CD14-positive monocyte (primary cell): ENCODE results near the gene KRT82. TPM values are rescaled to one million over a fixed set of nuclear protein-coding genes. Genes with fewer than 3 reads are reported as not detected.

ENCODE experiments used
- DNase-seq, 3 donors: peaks; one replicate each; pipeline ENCODE4 v3.0.0-alpha.2; 2011 to 2022
- H2AFZ ChIP-seq: 2 replicates; pipeline ENCODE4 v1.6.0; 2012; ENCODE audit warnings: mild to moderate bottlenecking, low read depth, low read length, inconsistent platforms; ENCODE audit not compliant: insufficient read depth, poor library complexity, severe bottlenecking
- H3K27ac ChIP-seq, 2 donors: 1 replicate in 1 of 2; 2 replicates in 1 of 2; pipeline ENCODE4 v1.5.1; 2012 to 2013; ENCODE audit warnings: low read length in 2 of 2, control low read depth in 1 of 2, inconsistent platforms in 1 of 2, low read depth in 1 of 2, mild to moderate bottlenecking in 1 of 2
- H3K27me3 ChIP-seq, 2 donors: one replicate each; pipeline versions ENCODE4 v1.6.0 to v1.6.1; 2011 to 2013; ENCODE audit warnings: low read length in 2 of 2; ENCODE audit not compliant: control insufficient read depth in 2 of 2, insufficient read depth in 2 of 2
- H3K36me3 ChIP-seq, 2 donors: replicated peaks in 1 of 2; 1 replicate in 1 of 2; 2 replicates in 1 of 2; pipeline versions ENCODE4 v1.5.1 to v1.6.1; 2012 to 2013; ENCODE audit warnings: low read length in 2 of 2, control low read depth in 1 of 2, inconsistent platforms in 1 of 2, mild to moderate bottlenecking in 1 of 2; ENCODE audit not compliant: insufficient read depth in 2 of 2, control insufficient read depth in 1 of 2
- H3K4me1 ChIP-seq, 2 donors: 1 replicate in 1 of 2; 2 replicates in 1 of 2; pipeline versions ENCODE4 v1.5.1 to v1.6.1; 2012 to 2013; ENCODE audit warnings: low read length in 2 of 2, control low read depth in 1 of 2, inconsistent platforms in 1 of 2, mild to moderate bottlenecking in 1 of 2, moderate library complexity in 1 of 2; ENCODE audit not compliant: insufficient read depth in 2 of 2, control insufficient read depth in 1 of 2
- H3K4me2 ChIP-seq: replicated peaks from 2 replicates; pipeline ENCODE3; 2012; ENCODE audit warnings: low read length, moderate library complexity, mild to moderate bottlenecking; ENCODE audit not compliant: poor library complexity, severe bottlenecking; ENCODE audit errors: extremely low read depth
- H3K4me3 ChIP-seq, 3 experiments: fragments of 200-600 bp in 1 of 3; sonication (generic) in 1 of 3; replicated peaks in 1 of 3; 1 replicate in 2 of 3; 2 replicates in 1 of 3; pipeline ENCODE4 v1.5.1; 2011 to 2013; ENCODE audit warnings: low read length in 3 of 3, mild to moderate bottlenecking in 3 of 3, control low read depth in 2 of 3, low read depth in 2 of 3, inconsistent platforms in 1 of 3, moderate library complexity in 1 of 3
- H3K79me2 ChIP-seq: 2 replicates; pipeline ENCODE4 v1.6.0; 2012; ENCODE audit warnings: mild to moderate bottlenecking, control low read depth, inconsistent platforms, low read length, moderate library complexity; ENCODE audit not compliant: insufficient read depth
- H3K9ac ChIP-seq: 2 replicates; pipeline ENCODE4 v1.6.0; 2017; ENCODE audit warnings: low read length, mild to moderate bottlenecking; ENCODE audit not compliant: insufficient read depth, poor library complexity, severe bottlenecking
- H3K9me3 ChIP-seq, 2 donors: replicated peaks in 1 of 2; 1 replicate in 1 of 2; 2 replicates in 1 of 2; pipeline versions ENCODE4 v1.5.1 to v1.6.1; 2012 to 2013; ENCODE audit warnings: low read length in 2 of 2, control low read depth in 1 of 2; ENCODE audit not compliant: control insufficient read depth in 1 of 2, insufficient read depth in 1 of 2
- H4K20me1 ChIP-seq: 2 replicates; pipeline ENCODE4 v1.6.0; 2012; ENCODE audit warnings: mild to moderate bottlenecking, low read length, control low read depth, moderate library complexity; ENCODE audit not compliant: insufficient read depth
- H3K27ac Mint-ChIP-seq, 7 donors: one replicate each; pipeline ENCODE4 v1.8.0; 2020; ENCODE audit warnings: mild to moderate bottlenecking in 7 of 7, mixed read lengths in 7 of 7, moderate library complexity in 6 of 7, inconsistent platforms in 2 of 7
- H3K27me3 Mint-ChIP-seq, 3 donors: one replicate each; pipeline ENCODE4 v1.8.0; 2021 to 2022; ENCODE audit warnings: low read depth in 3 of 3, mild to moderate bottlenecking in 3 of 3, mixed read lengths in 3 of 3, moderate library complexity in 3 of 3, inconsistent platforms in 1 of 3
- H3K36me3 Mint-ChIP-seq, 2 donors: one replicate each; pipeline ENCODE4 v1.8.0; 2020; ENCODE audit warnings: mixed read lengths in 2 of 2, inconsistent platforms in 1 of 2, mild to moderate bottlenecking in 1 of 2
- H3K4me1 Mint-ChIP-seq: one replicate; pipeline ENCODE4 v1.8.0; 2020; ENCODE audit warnings: mild to moderate bottlenecking, mixed read lengths
- H3K4me3 Mint-ChIP-seq, 2 donors: one replicate each; pipeline ENCODE4 v1.8.0; 2020; ENCODE audit warnings: mild to moderate bottlenecking in 2 of 2, mixed read lengths in 2 of 2, moderate library complexity in 1 of 2
- H3K9me3 Mint-ChIP-seq, 7 donors: one replicate each; pipeline ENCODE4 v1.8.0; 2020 to 2022; ENCODE audit warnings: mixed read lengths in 7 of 7, mild to moderate bottlenecking in 6 of 7, moderate library complexity in 6 of 7, inconsistent platforms in 2 of 7
- WGBS: methylation state at CpG from one replicate; pipeline ENCODE4 v1.1.5; 2013; ENCODE audit warnings: missing lambda C conversion rate; ENCODE audit not compliant: insufficient coverage; 5-methylcytosine and 5-hydroxymethylcytosine counted together
- intact Hi-C, 2 donors: fragments of 100-400 bp; cut with micrococcal nuclease; formaldehyde crosslinking; loops; one replicate each; pipeline versions ENCODE4 v1.15.0 to v1.15.1; 2023
- polyA plus RNA-seq, 3 donors: library from polyadenylated mRNA; depleted of rRNA in 1 of 3; unstranded in 2 of 3; stranded (reverse) in 1 of 3; fragments of 300-500 nt in 2 of 3; fragments of >200 nt in 1 of 3; fragmentation: Illumina TruSeq in 2 of 3; gene quantifications; 1 replicate in 2 of 3; 2 replicates in 1 of 3; pipeline ENCODE4 v1.2.3, GENCODE V29; 2012 to 2021
- TF ChIP-seq, protein P1 (sequence below): fragments of 200-600 bp; IDR thresholded peaks from one replicate; pipeline ENCODE4 v1.8.0; 2022; ENCODE audit warnings: antibody characterized with exemption, mild to moderate bottlenecking

KRT82 gene
- polyA plus RNA-seq, 3 donors, result not detected

DNA sequence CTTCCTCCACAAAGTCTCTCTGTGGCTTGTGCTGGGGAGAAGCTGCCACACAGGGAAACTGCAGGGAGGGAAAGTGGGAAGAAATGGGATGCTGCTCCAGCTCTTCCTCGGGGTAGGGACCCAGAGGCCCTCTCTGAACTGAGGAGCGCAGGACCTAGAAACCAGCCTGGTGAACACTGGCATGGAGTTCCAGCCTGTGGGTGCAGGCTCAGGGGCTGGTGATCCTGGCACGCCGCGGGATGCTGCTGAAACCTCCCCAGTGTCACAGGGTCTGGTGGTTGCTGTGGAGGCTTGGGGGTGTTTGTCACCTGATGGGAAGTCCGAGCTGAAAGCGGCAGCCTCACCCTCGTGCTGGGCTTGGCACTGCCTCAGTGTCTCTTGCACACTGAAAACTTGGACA is 33.3 kb upstream of the KRT82 start:
- TF ChIP-seq, protein P1, sequence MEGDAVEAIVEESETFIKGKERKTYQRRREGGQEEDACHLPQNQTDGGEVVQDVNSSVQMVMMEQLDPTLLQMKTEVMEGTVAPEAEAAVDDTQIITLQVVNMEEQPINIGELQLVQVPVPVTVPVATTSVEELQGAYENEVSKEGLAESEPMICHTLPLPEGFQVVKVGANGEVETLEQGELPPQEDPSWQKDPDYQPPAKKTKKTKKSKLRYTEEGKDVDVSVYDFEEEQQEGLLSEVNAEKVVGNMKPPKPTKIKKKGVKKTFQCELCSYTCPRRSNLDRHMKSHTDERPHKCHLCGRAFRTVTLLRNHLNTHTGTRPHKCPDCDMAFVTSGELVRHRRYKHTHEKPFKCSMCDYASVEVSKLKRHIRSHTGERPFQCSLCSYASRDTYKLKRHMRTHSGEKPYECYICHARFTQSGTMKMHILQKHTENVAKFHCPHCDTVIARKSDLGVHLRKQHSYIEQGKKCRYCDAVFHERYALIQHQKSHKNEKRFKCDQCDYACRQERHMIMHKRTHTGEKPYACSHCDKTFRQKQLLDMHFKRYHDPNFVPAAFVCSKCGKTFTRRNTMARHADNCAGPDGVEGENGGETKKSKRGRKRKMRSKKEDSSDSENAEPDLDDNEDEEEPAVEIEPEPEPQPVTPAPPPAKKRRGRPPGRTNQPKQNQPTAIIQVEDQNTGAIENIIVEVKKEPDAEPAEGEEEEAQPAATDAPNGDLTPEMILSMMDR, result no peak
- Mint-ChIP-seq H3K36me3 (no peaks in the 10 kb centered on the region), H3K27ac (no peak overlapping the region), H3K4me3 (no peak overlapping the region), H3K4me1 (no peaks in the 10 kb centered on the region), H3K9me3 (peaks cover 0 to 2% (median 0%) of the 10 kb centered on the region in 7 donors), H3K27me3 (peaks cover 9 to 20% (median 16%) of the 10 kb centered on the region in 3 donors)
- no peak overlapping the region for H3K9ac ChIP-seq
- intact Hi-C loops, result no loop called here
- H2AFZ ChIP-seq, result no peak overlapping the region
- H3K4me2 ChIP-seq, result no peak overlapping the region
- H3K4me3 ChIP-seq, result no peak overlapping the region
- H3K4me1 ChIP-seq, result no peaks in the 10 kb centered on the region
- no peaks in the 10 kb centered on the region for H3K27me3 ChIP-seq
- DNase-seq, result no peak
- no peaks in the 10 kb centered on the region for H4K20me1 ChIP-seq
- 77% methylated on average over 6 of the region's 8 CpGs for WGBS
- no peak overlapping the region for H3K27ac ChIP-seq
- no peaks in the 10 kb centered on the region for H3K36me3 ChIP-seq
- no peaks in the 10 kb centered on the region for H3K79me2 ChIP-seq
- no peaks in the 10 kb centered on the region for H3K9me3 ChIP-seq

DNA sequence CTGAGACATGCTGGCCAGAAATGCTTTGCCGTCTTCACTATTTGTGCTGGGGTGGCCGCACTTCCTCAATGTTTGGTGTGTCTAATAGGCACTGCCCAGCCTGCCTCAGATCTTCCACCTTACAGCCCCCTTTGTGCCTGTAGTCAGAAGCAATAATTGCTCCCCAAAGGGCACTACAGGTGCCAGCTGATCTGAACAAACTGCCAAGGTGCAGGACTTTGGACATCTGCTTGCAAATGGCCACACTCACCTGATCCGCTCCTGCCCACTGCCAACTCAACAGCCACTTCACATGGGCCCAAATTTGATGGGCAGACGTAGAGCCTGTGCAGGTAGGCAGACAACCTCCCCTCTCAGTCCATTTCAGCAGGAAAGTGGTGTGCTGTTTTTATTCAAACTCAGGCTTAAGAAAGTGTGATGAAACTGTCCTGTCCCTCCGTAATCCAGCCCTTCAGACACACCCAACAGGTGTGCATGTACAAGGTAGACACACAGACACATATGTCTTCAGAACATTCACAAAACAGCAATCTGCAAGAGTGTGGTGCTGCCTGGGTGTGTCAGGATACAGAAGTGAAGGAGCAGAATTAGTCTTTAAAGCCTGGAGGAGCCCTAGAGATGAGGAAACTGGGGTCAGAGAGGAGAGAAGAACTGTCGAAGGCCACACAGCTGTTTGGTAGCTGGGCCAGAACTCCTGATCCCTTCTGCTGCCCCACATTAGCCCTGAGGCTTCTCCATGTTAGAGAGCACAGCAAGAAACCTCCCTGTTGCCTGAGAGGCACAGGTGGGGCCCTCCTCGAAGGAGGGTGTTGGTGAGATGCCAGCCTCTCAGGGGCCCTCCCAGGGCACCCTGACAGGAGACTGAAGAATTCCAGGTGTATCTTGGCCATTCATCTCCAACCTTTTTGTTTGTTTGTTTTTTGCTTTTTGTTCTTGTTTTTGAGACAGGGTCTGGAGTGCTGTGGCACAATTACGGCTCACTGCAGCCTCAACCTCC is 32.5 kb upstream of the KRT82 start:
- H3K4me2 ChIP-seq, result no peak overlapping the region
- H3K27ac Mint-ChIP-seq, result no peak overlapping the region
- no peak overlapping the region for H2AFZ ChIP-seq
- H3K79me2 ChIP-seq, result no peaks in the 10 kb centered on the region
- H3K4me1 ChIP-seq, result no peaks in the 10 kb centered on the region
- no peak overlapping the region for H3K9ac ChIP-seq
- 90% methylated on average over 2 of the region's 8 CpGs for WGBS
- intact Hi-C loops, result no loop called here
- H3K4me3 ChIP-seq, result no peak overlapping the region
- no peak overlapping the region for H3K27ac ChIP-seq
- no peaks in the 10 kb centered on the region for H3K36me3 Mint-ChIP-seq
- peaks cover 0 to 2% (median 0%) of the 10 kb centered on the region in 7 donors for H3K9me3 Mint-ChIP-seq
- no peaks in the 10 kb centered on the region for H4K20me1 ChIP-seq
- no peaks in the 10 kb centered on the region for H3K36me3 ChIP-seq
- DNase-seq, result no peak
- no peak overlapping the region for H3K4me3 Mint-ChIP-seq
- no peaks in the 10 kb centered on the region for H3K27me3 ChIP-seq
- no peaks in the 10 kb centered on the region for H3K4me1 Mint-ChIP-seq
- TF ChIP-seq, protein P1, result no peak
- H3K9me3 ChIP-seq, result no peaks in the 10 kb centered on the region
- H3K27me3 Mint-ChIP-seq, result peaks cover 9 to 20% (median 16%) of the 10 kb centered on the region in 3 donors
